Measurements from ENCODE around the gene CIB4.

GRCh38 chr2:26579723-26580040 is 61.5 kb downstream of the CIB4 start:
- no peak for TF ChIP-seq EZH2 (IDR thresholded peaks at IDR 0.05; ENCODE audit: insufficient read depth, poor library complexity, severe bottlenecking)
- TF ChIP-seq EZH2phosphoT487 (IDR thresholded peaks at IDR 0.05; ENCODE audit: insufficient read depth, low read depth), result no peak

Measured in GM23248 (cell line).